ENCODE data around the gene OAS3.

GRCh38 chr12:112996501-112996900 is 58.2 kb downstream of the OAS3 start:
- TF ChIP-seq CTCF (IDR thresholded peaks at IDR 0.05) (no peak), POLR2A (IDR thresholded peaks at IDR 0.05) (no peak), EP300 (IDR thresholded peaks at IDR 0.05) (no peak)

All from suprapubic skin (tissue), 3 donors.